COLO668 (cell line): ENCODE results near the gene DSG3.

Experiments used
- DNase-seq: peaks from one replicate; lab custom pipeline; 2025; ENCODE audit not compliant: unreplicated experiment; lab: John Stamatoyannopoulos, UW

Gene DSG3, protein sequence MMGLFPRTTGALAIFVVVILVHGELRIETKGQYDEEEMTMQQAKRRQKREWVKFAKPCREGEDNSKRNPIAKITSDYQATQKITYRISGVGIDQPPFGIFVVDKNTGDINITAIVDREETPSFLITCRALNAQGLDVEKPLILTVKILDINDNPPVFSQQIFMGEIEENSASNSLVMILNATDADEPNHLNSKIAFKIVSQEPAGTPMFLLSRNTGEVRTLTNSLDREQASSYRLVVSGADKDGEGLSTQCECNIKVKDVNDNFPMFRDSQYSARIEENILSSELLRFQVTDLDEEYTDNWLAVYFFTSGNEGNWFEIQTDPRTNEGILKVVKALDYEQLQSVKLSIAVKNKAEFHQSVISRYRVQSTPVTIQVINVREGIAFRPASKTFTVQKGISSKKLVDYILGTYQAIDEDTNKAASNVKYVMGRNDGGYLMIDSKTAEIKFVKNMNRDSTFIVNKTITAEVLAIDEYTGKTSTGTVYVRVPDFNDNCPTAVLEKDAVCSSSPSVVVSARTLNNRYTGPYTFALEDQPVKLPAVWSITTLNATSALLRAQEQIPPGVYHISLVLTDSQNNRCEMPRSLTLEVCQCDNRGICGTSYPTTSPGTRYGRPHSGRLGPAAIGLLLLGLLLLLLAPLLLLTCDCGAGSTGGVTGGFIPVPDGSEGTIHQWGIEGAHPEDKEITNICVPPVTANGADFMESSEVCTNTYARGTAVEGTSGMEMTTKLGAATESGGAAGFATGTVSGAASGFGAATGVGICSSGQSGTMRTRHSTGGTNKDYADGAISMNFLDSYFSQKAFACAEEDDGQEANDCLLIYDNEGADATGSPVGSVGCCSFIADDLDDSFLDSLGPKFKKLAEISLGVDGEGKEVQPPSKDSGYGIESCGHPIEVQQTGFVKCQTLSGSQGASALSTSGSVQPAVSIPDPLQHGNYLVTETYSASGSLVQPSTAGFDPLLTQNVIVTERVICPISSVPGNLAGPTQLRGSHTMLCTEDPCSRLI

DNA sequence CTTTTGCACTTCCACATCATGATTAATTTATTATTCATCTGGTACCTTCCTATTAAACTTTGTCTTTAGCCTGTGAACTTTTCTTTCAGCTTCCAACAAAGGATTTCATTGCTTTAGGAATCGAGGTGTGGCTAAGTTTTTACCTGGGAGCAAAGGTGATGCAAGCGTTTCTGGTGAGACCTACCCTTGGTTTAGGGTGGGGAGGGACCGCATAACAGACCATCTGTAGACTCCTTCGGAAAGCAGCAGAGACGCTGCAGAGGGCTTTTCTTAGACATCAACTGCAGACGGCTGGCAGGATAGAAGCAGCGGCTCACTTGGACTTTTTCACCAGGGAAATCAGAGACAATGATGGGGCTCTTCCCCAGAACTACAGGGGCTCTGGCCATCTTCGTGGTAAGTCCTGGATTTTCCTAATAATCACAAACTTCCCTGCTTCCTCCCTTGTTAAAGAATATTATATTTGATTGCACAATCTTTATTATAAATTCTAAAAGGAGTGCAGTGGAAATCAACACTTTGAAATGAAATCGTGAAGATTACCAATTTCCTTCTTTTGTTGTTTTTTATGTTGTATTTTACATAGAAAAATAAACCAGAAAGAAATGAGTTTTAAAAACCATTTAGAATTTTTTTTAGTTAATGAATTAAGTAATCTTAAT lies at the start of gene DSG3:
Gene DSG3, plus strand, starts transcription at position 212 of the 662 bp plus-strand sequence. Its CDS starts 137 bp downstream, at position 349.
- DNase-seq: no peak

- no peak for DNase-seq
Observed at GRCh38 chr18:31398191-31398590, 49.4 kb upstream of the DSG3 start.

GRCh38 chr18:31399306-31400032 lies 48.1 kb upstream of the DSG3 start:
- DNase-seq: no peak

DNA sequence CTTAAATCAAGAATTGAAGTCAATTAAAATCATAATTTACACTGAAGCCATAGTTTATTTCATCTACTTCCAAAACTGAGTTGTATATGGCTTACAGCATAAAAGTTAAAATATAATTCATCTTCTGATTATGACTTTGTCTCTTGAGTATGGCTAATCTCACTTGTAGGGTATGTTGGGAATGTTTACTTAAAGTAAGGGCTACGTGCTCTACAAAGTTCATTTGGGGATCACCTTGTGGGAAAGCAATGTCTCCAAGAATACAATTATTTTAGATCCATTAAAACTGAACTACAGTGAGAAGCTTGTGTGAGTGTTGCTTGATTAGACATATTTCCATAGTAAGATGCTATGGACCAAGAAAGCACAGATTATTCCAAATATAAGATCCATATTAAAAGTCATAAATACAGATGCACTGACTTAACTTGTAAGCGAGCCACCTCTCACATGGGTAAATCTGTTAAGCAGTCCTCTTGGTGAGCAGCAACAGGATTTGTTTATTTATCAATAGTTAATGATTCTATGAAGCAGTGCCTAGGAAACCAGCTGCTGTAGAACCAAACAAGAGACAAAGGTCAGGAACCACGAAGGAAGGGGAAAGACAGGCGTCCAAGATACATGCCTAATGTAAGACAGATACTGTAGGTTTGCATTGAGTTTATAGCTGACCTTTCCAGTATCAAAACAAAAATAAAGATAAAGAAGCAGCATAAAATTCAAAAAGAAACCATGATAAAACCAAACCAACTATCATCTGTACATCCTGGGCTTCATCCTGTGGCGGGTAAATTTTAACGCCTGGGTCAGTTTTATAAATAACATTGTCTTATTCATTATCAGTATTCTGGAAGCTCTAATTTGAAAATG lies 46.1 kb upstream of the DSG3 start:
- peak; percentile 28 for DNase-seq

- DNase-seq: no peak
Observed at GRCh38 chr18:31402026-31402373, 45.5 kb upstream of the DSG3 start.

DNA sequence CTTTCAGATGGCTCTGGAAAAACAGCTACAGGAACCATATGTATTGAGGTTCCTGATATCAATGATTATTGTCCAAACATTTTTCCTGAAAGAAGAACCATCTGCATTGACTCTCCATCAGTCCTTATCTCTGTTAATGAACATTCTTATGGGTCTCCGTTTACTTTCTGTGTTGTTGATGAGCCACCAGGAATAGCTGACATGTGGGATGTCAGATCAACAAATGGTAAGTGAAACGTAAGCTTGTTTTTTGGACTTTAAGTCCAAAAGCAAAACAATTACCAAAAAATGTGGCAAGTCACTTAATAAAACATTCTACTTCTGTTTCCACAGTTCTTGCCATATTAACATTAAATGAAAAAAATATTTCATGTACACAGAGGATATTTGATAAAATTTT lies 44.1 kb upstream of the DSG3 start:
- no peak for DNase-seq

GRCh38 chr18:31407649-31408048 lies 39.9 kb upstream of the DSG3 start:
- no peak for DNase-seq

DNA sequence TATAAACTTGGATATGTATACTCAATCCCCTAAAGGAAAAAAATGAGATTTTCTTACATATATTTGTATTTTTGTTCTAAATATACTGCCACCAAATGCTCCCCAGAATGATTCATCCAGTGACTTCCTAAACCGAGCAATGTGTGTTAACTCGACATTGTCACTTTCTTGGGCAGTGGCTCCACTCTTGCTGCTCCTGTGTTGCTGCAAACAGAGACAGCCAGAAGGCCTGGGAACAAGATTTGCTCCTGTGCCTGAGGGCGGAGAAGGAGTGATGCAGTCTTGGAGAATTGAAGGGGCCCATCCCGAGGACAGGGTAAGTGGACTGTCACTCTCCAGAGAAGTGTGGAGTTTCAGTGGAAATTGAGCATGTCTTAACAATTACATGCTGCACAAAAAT lies 38.3 kb upstream of the DSG3 start:
- no peak for DNase-seq

DNA sequence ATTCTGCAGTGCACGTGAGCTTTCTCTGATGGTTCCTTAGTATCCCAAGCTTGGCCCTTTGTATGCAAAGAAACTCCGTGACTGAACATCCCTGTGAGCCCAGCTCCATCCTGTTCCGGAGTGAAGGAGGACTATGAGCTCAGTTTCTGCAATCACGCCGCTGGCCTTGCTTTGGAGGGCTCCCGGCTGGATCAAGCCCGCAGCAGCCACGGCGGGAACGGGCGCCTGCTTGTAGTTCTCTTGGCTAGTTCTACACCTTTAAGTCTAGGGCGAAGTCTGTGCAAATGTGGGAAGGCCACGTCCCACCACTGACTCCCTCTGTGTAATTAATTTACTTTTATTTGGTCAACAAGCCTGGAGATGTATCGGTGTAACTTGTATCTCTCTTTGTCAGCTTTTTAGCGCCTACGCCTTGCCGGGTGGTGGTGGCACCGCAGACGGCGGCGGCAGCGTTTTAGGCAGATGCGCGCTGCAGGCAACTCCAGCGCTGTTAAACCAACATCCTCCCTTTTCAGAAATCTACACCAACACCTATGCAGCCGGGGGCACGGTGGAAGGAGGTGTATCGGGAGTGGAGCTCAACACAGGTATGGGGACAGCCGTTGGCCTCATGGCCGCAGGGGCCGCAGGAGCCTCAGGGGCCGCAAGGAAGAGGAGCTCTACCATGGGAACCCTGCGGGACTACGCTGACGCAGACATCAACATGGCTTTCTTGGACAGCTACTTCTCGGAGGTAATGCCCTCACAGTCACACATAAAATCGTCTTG lies 36.6 kb upstream of the DSG3 start:
- no peak for DNase-seq

DNA sequence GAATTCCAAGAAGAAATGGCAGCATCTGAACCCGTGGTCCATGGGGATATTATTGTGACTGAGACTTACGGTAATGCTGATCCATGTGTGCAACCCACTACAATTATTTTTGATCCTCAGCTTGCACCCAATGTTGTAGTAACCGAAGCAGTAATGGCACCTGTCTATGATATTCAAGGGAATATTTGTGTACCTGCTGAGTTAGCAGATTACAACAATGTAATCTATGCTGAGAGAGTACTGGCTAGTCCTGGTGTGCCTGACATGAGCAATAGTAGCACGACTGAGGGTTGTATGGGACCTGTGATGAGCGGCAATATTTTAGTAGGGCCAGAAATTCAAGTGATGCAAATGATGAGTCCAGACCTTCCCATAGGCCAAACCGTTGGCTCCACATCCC lies 34.4 kb upstream of the DSG3 start:
- no peak for DNase-seq

- DNase-seq: no peak
Observed at GRCh38 chr18:31417850-31418249, 29.7 kb upstream of the DSG3 start.

DNA sequence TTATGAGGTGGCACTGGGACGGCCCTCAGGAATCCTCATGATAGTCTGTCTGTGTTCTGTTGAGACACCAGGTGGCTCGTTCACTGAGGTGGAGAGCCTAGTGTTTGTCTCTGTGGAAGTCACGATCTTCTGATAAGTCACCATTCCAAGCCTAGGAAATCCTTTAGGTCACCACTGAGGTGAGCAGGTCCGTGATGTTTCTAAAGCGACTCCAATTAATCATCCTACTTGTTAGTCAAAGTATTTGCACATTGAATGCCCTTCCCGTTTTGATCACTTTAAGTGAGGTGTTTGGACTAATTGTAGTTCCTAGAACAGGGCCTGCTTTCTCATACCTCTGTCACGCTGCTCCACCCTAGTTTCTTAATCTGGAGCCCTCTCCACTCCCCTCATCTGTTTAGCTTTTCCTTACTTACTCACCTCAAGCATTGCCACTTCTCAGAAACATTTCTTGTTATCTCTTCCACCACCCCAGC lies 28.0 kb upstream of the DSG3 start:
- no peak for DNase-seq

- DNase-seq: no peak
Observed at GRCh38 chr18:31420032-31420431, 27.5 kb upstream of the DSG3 start.

DNA sequence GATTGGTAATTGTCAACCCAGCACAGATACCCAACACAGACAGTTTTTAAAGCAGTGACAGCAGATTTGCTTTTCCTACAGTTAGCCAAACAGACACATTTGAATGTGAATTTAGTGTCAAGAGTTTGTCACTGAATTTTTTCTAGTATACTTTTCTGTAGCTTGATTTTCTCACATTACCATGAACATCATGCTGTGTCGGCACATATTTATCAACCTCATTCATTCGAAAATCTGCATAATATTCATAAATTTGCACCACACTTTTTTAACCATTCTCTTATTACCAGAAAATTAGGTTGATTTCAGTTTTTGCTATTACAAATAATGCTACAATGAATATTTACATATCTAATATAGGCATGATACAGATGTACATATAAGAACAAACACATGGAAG lies 27.0 kb upstream of the DSG3 start:
- no peak for DNase-seq

- DNase-seq: peak; percentile 19
Observed at GRCh38 chr18:31424383-31424988, 23.1 kb upstream of the DSG3 start.

DNA sequence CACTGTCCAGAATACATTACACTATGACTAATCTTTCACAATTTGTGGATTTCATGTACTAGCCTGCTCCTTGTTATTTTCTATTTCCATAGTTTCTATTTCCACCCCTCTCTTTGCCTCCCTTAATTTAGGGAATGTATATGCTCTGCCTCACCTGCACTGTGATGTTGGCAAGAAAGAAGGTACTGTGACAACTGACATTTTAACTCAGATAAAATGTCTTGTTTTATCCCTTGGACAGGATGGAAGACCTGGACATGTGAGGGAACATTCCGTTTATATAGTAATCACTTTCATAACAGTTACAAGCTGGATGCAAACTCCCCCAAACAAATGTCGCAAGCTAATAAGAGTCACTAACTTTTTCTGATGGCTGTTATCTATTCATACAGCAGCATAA lies 21.5 kb upstream of the DSG3 start:
- no peak for DNase-seq

DNA sequence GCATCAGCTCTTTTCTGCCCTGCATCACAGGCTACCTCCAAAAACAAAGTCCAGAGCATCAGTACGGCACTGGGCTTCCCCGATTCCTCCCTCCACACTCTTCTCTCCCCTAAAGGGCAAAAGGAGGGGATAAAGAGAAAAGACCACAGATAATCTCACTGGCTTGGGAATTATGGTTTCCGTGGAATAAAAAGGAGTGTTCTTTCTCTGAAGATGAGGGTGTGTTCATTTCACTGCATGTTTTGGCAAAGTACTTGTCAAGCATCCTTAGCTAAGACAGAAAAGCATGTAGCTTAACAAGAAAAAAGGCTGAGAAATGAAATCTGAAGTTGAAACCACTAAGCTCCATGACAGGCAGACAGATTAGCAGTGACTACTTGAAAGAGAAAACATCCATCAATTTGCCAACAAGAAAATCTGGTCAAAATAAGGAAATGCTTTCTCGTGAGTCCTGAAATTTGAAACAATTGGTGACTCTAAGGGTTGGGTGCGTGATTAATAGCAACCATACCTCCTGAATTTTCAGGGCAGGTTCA lies 20.6 kb upstream of the DSG3 start:
- no peak for DNase-seq

DNA sequence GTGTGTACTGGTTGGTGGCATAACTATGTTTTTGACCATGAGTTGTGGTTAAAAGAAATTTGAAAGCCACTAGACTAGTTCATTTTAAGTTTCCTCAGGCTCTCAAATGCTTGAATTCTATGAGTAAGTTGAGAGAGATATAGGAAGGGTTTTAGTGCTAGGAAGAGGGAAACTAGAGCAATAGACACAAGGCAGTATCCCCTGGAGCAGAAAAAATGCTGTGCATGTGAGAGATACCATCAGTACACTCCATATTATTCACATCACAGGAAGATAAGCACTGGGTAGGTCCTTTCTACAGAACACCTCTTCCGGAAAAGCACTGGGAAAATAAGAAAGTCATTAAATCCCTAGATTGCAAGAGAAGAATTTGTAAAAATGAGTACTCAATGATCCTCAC lies 19.3 kb upstream of the DSG3 start:
- DNase-seq: no peak
